Skeletal muscle tissue (tissue), 4 donors: ENCODE data around the gene SOWAHB. TPM values are rescaled to one million over a fixed set of nuclear protein-coding genes. Genes with fewer than 3 reads are reported as not detected.

Experiments
- H3K27ac ChIP-seq: one replicate; pipeline ENCODE4 v1.7.0; 2013; ENCODE audit warnings: mild to moderate bottlenecking, low read depth, low read length, inconsistent platforms
- H3K27me3 ChIP-seq, 3 donors: one replicate each; pipeline ENCODE4 v1.7.0; 2013; ENCODE audit warnings: low read length in 3 of 3; ENCODE audit not compliant: control insufficient read depth in 3 of 3, insufficient read depth in 3 of 3
- H3K36me3 ChIP-seq, 3 donors: one replicate each; pipeline ENCODE4 v1.7.0; 2013; ENCODE audit warnings: low read length in 3 of 3; ENCODE audit not compliant: control insufficient read depth in 3 of 3, insufficient read depth in 3 of 3
- H3K4me1 ChIP-seq, 3 donors: one replicate each; pipeline ENCODE4 v1.7.0; 2013; ENCODE audit warnings: low read length in 3 of 3, mild to moderate bottlenecking in 3 of 3; ENCODE audit not compliant: control insufficient read depth in 3 of 3, insufficient read depth in 3 of 3
- H3K4me3 ChIP-seq, 3 donors: one replicate each; pipeline ENCODE4 v1.7.0; 2013; ENCODE audit warnings: low read length in 3 of 3
- H3K9ac ChIP-seq, 3 donors: one replicate each; pipeline ENCODE4 v1.7.0; 2013; ENCODE audit warnings: low read length in 3 of 3, mild to moderate bottlenecking in 3 of 3, moderate library complexity in 2 of 3, low read depth in 1 of 3
- H3K9me3 ChIP-seq, 3 donors: one replicate each; pipeline ENCODE4 v1.7.0; 2013; ENCODE audit warnings: low read length in 3 of 3; ENCODE audit not compliant: control insufficient read depth in 3 of 3
- total RNA-seq: library from RNA; depleted of rRNA; stranded (reverse); fragments of >200 nt; gene quantifications from one replicate; pipeline ENCODE4 v1.2.3, GENCODE V29; 2014
- donor health status: Osteomylitis.

Gene SOWAHB
- total RNA-seq, 1 donor from 2014 or later, result under 0.01 TPM

- Histone ChIP-seq H3K4me1 (no peaks in the 10 kb centered on the region), H3K36me3 (no peaks in the 10 kb centered on the region), H3K9me3 (no peaks in the 10 kb centered on the region), H3K4me3 (no peak overlapping the region), H3K27ac (no peak overlapping the region), H3K27me3 (no peaks in the 10 kb centered on the region), H3K9ac (no peak overlapping the region)
These were observed 25.8 kb upstream of the SOWAHB start for GRCh38 chr4:76923619-76924357.

- Histone ChIP-seq H3K9ac (no peak overlapping the region), H3K9me3 (no peaks in the 10 kb centered on the region), H3K4me3 (no peak overlapping the region), H3K36me3 (no peaks in the 10 kb centered on the region), H3K4me1 (no peaks in the 10 kb centered on the region), H3K27ac (no peak overlapping the region), H3K27me3 (no peaks in the 10 kb centered on the region)
These were observed 22.8 kb upstream of the SOWAHB start for GRCh38 chr4:76920715-76921114.

DNA sequence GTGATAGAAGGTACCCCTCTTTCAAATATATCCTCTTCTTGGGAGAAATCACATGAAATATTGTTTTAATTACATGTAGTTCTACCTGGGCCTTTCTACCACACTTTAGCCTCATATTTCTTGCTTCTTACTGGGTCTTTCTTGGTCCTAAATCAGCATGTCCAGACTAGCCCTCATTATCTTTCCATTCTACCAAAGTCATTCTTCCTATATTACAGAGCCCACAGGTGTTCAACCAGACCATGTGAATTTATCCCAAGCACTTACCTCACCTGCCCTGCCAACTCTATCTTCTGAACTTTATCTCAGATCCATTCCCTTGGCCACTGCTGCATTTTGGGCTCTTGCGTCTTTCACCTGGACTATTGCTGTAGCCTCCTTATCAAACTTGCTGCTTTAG is 11.8 kb upstream of the SOWAHB start:
- Histone ChIP-seq H3K4me1 (no peaks in the 10 kb centered on the region), H3K36me3 (no peaks in the 10 kb centered on the region), H3K4me3 (no peak overlapping the region), H3K9ac (no peak overlapping the region), H3K9me3 (peaks cover 0 to 5% (median 2%) of the 10 kb centered on the region in 3 donors), H3K27me3 (no peaks in the 10 kb centered on the region), H3K27ac (no peak overlapping the region)

DNA sequence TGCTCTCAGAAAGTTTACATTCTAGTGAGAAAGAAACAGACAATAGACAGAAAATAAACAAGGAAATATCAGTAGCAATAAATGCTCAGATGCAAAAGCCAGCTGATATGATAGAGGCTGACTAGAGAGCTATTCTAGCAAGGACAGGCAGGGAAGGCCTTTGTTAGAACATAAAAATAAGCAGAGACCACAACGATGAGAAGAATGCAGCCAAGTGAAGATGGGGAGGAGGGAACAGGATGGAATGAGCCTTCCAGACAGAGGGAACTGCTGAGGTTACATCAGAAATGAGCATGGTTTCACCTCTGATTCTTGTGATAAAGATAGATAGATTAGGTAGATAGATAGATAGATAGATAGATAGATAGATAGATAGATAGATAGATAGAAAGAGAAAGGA is 7.6 kb upstream of the SOWAHB start:
- Histone ChIP-seq H3K27me3 (no peaks in the 10 kb centered on the region), H3K9me3 (peaks cover 0 to 5% (median 2%) of the 10 kb centered on the region in 3 donors), H3K36me3 (no peaks in the 10 kb centered on the region), H3K4me3 (no peak overlapping the region), H3K4me1 (no peaks in the 10 kb centered on the region), H3K27ac (no peak overlapping the region), H3K9ac (no peak overlapping the region)

- Histone ChIP-seq H3K36me3 (no peaks in the 10 kb centered on the region), H3K27me3 (no peaks in the 10 kb centered on the region), H3K4me1 (no peaks in the 10 kb centered on the region), H3K9me3 (peaks cover 0 to 5% (median 2%) of the 10 kb centered on the region in 3 donors), H3K27ac (no peak overlapping the region), H3K9ac (no peak overlapping the region), H3K4me3 (no peak overlapping the region)
These were observed 6.8 kb upstream of the SOWAHB start for GRCh38 chr4:76904646-76905190.

DNA sequence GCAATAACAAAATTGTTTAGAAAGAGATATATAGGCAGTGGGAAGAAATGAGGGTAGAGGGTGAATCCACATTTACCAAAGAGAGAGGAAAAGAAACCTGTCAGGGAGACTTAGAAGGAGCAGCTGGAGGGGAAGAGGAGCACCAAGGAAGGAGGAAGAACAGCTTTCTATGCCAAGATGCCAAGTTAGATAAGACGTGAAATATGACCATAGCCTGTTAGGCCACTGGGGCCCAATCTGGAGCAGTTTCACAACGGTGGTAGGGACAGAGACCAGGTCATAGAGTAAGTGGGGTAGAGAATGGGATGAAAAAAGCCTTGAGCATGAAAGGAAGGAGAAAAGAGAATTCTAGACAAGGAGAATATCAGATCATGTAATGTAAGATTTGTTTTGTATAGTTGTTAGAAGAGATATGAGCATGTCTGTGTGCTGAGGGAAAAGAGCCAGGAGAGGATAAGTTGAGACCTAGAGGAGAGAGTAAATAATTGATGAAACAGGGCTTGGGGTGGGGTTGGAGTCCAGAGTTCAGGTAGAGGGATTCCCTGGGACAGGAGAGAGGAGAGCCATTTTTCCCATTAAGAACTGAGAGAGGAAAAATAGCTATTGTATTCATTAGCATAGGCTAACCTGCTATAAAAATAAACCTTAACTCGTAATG is 4.4 kb upstream of the SOWAHB start:
- no peak overlapping the region for H3K27ac ChIP-seq
- peaks cover 0 to 2% (median 0%) of the 10 kb centered on the region in 3 donors for H3K9me3 ChIP-seq
- no peak overlapping the region for H3K4me3 ChIP-seq
- H3K36me3 ChIP-seq, result no peaks in the 10 kb centered on the region
- peaks cover 7 to 17% (median 15%) of the 10 kb centered on the region in 3 donors for H3K27me3 ChIP-seq
- no peak overlapping the region for H3K9ac ChIP-seq
- peaks cover 0 to 5% (median 4%) of the 10 kb centered on the region in 3 donors for H3K4me1 ChIP-seq

- Histone ChIP-seq H3K27ac (no peak overlapping the region), H3K9ac (no peak overlapping the region), H3K27me3 (peaks cover 22 to 43% (median 40%) of the 10 kb centered on the region in 3 donors), H3K36me3 (no peaks in the 10 kb centered on the region), H3K4me3 (no peak overlapping the region), H3K9me3 (no peaks in the 10 kb centered on the region), H3K4me1 (peaks cover 4 to 11% (median 5%) of the 10 kb centered on the region in 3 donors)
These were observed 1.2 kb upstream of the SOWAHB start for GRCh38 chr4:76898949-76899645.

DNA sequence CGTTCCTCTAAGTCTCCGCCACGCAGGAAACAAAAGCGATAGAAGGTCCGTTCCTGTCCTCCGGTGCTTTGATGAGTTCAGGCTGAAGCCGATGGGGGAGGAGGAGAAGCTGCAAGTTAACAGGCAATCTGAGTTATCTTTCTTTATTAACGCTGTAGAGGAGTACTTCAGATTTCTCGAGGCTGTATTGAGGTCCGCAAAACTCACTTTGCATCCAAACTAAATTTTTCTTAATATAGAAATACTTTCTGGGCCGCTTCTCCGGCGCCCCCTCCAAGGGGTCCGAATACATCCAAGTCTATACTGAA is 395 bp upstream of the SOWAHB start:
- H3K36me3 ChIP-seq, result no peaks in the 10 kb centered on the region
- H3K27me3 ChIP-seq, result peaks cover 22 to 43% (median 40%) of the 10 kb centered on the region in 3 donors
- H3K4me3 ChIP-seq, result peak overlapping the region in 2 of 3 donors; percentile 34 to 56
- no peaks in the 10 kb centered on the region for H3K9me3 ChIP-seq
- no peak overlapping the region for H3K27ac ChIP-seq
- H3K4me1 ChIP-seq, result peaks cover 4 to 11% (median 5%) of the 10 kb centered on the region in 3 donors
- H3K9ac ChIP-seq, result no peak overlapping the region

DNA sequence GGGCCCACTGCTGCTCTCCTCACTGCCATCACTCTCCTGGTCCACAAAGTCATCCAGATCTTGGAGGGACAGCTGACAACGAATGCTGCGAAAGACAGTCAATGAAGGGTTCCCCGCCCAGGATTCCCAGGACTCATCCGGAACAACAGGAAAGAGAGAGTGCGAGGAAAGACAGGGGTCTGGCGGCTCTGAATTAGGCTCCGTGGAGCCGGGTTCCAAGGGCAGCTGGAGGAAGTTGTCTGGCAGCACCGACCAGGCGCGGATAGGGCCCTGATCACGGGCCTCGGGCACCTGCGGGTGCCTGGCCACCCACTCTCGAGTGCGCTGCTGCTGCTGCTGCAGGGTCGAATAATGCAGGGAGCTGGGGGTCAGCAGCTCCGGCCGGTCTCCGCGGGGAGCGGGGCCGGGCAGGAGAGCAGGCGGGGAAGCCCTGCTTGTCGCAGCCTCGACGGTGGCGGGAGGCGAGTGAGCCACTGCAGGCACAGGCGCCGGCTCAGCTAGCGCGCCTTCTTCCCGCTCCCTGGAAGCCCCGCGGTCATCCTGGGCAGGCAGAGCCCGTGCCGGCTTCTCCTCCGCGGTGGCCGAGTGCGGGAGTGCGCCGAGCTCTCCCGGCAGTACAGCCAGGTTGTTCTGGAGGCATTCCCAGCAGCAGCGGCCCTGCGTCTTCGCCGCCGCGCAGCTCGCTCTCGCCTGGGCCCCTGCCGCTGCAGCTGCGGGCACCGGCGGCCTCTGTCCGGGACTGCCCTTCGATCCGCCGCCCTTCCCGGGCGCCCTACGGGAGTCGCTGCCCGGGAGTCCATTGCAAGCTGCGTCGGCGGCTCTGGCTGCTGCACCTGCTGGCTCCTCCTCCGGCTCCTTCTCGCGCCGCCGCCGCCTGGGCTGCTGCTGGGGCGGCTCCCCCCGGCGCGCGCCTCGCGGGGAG is 1.1 kb downstream of the SOWAHB start:
- Histone ChIP-seq H3K27me3 (peaks cover 27 to 47% (median 43%) of the 10 kb centered on the region in 3 donors), H3K9ac (no peak overlapping the region), H3K36me3 (no peaks in the 10 kb centered on the region), H3K4me3 (peak overlapping the region; percentile 45 to 60 (median 56)), H3K9me3 (no peaks in the 10 kb centered on the region), H3K27ac (no peak overlapping the region), H3K4me1 (peaks cover 4 to 11% (median 5%) of the 10 kb centered on the region in 3 donors)
